ENCODE results near the gene TAF6L.
"Not testable (repeated sequence)": the region's sequence is repeated elsewhere in the genome, so short reads cannot be mapped to it uniquely, and the experiment has no call there.

The TAF6L gene

DNA sequence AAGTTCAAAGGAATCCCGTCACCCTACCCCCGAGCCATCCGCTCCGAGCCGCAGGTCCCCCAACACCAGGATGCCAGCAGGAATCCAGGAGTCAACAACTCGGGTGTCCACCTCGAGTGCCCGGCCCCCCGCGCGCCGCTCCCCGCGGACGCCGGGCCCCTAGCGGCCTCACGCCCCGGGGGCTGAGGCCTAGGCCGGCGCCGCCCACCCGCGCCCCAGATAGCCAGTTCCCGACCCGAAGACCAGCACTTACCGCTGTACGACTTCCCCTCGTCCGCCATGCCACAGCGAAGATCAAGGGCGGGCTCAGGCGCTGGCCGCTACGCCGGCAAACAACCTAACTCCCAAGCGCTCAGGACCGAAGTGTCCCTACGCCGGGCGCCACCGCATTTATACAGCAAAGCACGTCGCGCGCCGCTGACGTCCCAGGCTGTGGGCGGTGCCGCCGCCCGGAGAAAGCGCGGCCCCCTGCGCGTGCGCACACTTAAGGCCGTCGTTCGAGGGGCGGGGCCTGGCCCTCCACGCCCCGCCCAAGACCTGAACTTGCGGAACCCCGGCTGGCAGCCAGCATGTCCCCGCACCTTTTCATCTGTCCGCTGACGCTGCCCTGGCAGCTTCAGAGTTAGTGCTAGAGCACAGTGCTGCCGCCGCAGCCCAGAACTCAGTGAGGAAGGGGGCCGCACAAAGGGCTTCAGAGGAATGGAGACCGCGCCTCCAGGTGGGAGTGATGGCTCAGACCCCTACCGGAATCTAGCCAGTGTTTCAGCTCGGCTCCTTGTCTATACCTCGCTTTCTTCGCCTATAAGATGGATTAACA is 34.1 kb downstream of the TAF6L start, which contains the start of gene NXF1:
TSS of gene NXF1 (minus strand) at position 365 of the 817 bp plus-strand sequence. CDS start at position 281, 84 bp downstream.
- DNase-seq (ENCODE audit: low spot score) = peak; percentile 96

DNA sequence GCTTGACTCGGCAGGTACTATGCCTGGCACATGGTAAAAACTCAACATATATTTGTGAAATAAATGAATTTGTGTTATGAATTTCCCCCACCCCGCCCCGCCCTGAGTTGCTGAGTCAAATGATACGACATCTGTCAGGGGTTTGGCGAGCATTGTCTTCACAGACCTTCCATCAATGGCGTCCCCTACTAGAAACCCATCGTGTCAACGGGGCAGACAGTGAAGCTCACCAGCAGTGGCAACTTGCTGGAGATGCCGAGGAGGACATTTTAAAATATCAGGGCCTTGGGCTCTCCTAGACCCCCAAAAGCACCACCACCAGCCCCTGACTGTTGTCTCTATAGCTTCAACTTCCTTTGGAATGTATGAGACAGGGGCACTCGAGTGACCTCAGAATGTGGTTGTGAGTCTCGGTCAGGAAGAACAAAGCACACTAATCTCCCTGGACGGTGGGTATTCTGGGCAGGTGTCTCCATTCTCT is 34.8 kb downstream of the TAF6L start:
- no peak for DNase-seq (ENCODE audit: low spot score)

DNA sequence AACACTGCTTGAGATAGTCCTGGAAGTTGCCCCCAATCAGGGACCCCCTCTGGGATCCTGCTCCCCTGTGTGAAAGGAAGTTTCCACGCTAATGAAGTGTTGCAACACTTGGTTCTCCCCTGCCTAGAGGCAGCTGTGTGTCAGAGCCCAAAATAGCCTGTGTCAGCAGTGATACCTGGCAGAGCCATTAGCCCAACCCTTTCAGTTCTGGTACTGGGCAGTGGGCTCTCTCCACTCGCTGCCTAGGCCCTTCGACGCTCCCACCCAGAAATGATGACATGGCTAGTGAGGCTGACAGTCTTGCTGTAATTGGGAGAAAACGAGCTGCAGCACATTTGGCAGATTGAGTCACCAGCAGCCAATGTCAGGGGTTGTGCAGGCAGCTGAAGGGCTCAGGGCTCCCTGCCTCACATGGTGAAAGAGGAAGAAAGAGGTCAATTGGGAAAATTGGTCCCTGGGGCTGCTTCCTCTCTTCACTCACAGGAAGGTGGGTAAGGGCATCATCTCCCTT is 35.5 kb downstream of the TAF6L start:
- no peak for DNase-seq (ENCODE audit: low spot score)

DNA sequence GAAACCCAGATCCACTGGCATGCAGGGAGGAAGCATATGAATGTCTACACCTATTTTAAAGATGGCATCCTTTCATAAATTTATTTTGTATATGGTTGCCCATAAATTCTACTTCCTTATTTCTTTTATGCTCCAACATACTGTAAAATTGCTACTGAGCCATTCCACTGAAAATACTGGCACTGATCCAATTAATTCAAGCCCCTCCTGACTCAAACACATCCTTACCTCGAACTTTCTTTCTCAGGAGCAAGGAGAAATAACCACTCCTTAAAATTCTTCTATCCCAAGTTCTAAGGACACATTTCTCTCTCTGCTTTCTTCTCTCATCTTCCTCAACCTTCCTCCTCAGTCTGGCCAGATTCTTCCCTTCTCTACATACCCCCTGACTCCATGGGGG is 39.6 kb downstream of the TAF6L start:
- no peak for DNase-seq (ENCODE audit: low spot score)

DNA sequence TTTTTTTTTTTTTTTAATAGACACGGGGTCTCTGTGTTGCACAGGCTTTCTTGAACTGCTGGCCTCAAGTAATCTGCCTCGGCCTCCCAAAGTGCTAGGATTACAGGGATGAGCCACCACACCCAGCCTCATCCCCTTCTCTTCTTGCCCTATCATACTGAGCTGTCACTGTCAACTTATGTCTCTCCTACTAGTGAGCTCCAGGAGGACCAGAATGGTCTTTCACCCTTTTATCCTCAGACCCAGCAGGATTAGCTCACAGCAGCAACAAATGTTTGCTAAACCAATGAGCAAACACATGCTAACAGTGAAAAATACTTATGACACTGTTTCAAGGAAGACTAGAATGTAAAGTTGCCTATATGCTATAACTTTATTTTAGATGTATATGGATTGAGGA is 40.5 kb downstream of the TAF6L start:
- DNase-seq (ENCODE audit: low spot score) = no peak

DNA sequence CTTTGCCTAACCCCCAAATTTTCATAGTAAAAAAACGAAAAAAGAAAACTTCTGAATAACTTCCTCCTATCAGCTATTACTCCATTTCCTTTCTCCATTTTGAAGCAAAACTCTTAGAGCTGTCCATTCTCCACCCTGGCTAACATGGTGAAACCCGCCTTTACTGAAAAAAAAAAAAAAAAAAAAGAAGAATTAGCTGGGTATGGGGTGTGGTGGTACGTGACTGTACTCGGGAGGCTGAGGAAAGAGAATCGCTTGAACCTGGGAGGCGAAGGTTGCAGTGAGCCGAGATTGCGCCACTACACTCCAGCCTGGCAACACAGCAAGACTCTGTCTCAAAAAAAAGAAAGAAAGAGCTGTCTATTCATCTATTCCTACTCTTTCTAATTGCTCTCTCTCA is 45.4 kb downstream of the TAF6L start:
- no peak for DNase-seq (ENCODE audit: low spot score)

DNA sequence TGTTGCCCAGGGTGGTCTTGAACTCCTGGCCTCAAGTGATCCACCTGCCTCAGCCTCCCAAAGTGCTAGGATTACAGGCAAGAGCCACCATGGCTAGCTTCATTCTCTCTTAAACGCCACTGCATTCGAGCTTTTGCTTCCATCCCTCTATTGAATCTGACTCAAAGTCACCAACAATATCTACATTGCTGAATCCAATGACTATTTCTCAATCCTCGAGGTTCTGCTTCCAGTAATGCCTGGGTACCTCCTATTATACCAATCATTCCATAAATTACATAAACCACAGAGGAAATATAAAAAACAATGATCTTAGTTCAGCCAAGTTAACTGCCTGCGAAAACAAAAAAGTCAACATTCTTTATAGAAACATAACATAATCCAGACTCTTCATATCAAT is 45.9 kb downstream of the TAF6L start:
- no peak for DNase-seq (ENCODE audit: low spot score)

DNA sequence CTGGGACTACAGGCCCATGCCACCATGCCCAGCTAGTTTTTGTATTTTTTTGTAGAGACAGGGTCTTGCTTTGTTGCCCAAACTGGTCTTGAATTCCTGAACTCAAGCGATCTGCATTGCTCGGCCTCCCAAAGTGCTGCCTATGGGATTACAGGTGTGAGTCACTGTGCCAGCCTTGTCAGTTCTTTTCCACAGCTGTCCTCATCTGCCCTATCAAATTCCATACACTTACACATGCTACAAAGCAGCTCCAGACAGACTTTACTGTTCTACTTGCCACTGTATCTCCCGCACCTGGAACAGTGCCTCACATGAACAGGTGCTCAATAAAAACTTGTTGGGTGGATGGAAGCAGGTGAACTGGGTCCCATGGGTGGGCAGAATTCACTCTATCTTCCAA is 52.5 kb downstream of the TAF6L start:
- no peak for DNase-seq (ENCODE audit: low spot score)

DNA sequence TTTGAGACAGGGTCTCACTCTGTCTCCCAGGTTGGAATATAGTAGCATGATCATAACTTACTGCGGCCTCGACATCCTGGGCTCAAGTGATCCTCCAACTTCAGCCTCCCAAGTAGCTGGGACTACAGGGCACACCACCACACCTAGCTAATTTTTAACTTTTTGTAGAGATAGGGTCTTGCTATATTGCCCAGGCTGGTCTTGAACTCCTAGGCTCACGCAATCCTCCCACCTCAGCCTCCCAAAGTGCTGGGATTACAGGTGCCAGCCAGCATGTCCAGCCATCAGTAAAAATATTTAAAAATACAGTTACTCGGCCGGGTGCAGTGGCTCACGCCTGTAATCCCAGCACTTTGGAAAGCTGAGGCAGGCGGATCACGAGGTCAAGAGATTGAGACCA is 56.9 kb downstream of the TAF6L start:
- not testable (repeated sequence) for DNase-seq (ENCODE audit: low spot score)

DNA sequence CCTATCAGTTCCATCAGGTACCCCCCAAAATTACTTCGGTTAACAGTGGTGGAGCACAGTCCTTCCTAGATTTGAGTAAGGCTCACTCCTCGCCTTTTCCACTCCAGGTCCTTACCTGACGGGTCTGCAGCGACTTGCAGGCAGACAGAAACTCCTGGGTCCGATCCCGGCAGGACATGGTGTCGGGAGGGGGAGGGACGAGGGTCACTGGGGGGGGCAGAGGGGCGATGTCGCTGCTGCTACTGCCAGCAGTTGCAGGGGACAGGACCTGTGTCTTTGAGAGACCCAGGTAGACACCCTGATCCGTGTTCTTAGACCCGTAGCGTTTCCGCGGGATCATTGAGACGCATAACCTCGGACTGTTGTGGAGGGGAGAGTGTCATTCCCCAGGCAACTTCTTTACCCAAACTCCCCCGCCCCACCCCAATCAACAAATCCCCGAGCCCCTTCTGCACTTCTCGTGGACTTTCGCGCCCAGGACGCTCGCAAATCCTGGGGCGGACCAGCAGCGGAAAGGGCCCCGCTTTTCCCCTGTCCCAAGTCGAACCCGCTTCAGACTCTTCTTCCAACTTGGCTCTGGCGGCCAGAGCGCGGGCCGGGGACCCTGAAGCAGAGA is 59.8 kb downstream of the TAF6L start:
- peak; percentile 36 for DNase-seq (ENCODE audit: low spot score)

DNA sequence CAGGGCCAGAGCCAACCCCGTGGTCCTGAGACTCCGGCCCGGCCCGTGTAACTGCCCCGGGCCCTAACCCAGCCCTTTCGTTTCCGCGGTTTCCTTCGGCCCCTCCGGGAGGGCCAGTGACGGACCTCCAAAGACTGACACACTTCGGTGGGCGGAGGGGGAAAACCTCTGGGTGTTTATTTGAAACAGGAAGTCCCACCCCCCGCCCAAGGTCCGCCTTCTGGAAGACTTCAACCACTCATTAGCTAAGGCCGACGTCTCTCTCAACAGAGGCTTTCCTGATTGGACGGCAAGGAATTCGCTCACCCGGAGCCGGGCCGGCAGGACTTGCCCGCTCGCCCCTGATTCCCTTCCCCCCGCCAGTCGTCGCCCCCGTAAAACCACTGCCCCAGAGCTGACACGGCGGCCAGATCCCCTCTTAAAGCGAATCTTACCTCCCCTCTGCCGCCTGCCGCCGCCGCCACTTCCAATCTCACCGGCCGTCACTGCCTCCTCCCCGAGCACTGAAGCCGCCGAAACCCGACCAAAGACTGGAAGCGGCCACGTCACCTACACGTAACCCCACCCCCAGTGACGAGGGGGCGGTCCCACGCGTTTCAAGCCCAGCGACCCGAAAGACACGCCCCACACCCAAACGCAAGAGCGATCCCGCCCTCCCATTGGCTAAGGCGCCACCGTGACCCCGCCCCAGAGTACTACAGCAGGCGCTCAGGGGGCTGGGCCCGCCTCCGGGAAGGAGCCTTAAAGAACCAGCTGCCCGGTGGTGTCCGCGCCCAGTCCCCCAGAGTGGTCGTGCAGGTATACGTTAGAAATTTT is 60.5 kb downstream of the TAF6L start, which contains the start of gene STX5:
TSS of gene STX5 (minus strand) at position 532 of the 816 bp plus-strand sequence. CDS start 808 bp downstream, outside the sequence.
- DNase-seq (ENCODE audit: low spot score) = peak; percentile 98

DNA sequence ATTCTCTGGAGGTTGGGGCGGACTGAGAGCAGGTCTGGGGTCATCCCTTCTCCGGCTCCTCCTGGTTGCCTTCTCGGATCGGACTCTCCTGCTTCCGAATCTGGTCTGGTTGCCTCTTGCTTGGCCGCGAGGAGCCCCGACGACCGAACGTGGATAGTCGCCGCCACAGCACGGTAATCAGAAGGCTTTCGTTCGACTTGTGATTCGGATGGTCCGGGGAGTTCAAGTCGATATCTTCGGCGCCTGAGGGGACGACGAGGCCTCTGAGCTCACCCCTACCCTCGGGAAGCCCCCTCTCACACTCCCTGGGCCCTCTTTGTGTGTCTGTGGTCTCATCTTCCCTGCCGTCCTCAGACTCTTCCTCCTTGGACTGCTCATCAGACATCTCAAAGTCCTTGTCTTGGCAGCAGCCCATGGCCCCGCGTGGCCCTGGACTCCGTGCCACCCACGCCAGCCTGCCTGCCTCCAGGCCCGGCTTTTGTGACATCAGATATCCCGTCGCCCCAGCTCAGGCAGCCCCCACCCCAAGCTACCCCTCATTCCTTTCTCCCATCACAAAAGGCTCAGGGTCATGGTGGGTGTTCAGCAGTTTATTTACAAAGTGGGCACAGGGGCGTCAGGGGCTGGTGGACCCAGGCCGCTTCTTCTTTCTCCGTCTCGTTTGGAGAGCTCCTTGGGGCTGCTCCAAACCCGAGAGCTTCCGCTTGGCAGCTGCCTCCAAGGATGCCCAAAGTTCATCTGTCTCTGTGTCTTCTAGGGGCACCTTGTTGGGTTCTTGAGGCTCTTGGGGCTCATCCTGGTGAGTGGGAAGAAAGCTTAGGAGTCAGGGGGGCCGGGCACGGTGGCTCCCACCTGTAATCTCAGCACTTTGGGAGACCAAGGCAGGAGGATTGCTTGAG is 61.4 kb downstream of the TAF6L start, which contains the start of gene TEX54:
TSS of gene TEX54 (minus strand) at position 506 of the 899 bp plus-strand sequence.
- peak; percentile 24 for DNase-seq (ENCODE audit: low spot score)

DNA sequence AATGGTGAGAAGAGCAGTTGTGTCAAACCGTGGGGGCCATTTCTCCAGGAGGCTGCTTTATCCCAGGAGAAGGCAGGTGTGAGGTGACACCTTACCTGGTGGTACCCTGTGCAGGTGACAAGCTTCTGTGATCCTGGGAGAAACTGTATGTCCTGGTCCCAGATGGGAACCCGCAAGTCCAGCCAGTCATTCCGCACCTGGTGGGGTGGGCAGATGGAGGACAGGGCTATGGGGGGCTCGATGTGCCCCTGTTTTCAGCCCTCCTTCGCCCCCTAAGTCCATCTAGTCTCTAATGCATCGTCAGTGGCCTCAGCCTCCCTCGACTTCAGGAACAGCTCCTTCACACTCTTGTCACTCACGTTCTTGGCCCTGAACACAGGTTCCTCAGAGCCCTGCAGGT is 64.1 kb downstream of the TAF6L start:
- DNase-seq (ENCODE audit: low spot score) = no peak
